GM15510 (cell line): ENCODE measurements around the gene SUPT4H1.

ENCODE experiments used
- POLR2A ChIP-seq: IDR thresholded peaks from 3 replicates; pipeline ENCODE4 v1.6.1; 2011; ENCODE audit warnings: borderline replicate concordance; ENCODE audit not compliant: insufficient read length; ENCODE audit errors: extremely low read depth

SUPT4H1 gene

DNA sequence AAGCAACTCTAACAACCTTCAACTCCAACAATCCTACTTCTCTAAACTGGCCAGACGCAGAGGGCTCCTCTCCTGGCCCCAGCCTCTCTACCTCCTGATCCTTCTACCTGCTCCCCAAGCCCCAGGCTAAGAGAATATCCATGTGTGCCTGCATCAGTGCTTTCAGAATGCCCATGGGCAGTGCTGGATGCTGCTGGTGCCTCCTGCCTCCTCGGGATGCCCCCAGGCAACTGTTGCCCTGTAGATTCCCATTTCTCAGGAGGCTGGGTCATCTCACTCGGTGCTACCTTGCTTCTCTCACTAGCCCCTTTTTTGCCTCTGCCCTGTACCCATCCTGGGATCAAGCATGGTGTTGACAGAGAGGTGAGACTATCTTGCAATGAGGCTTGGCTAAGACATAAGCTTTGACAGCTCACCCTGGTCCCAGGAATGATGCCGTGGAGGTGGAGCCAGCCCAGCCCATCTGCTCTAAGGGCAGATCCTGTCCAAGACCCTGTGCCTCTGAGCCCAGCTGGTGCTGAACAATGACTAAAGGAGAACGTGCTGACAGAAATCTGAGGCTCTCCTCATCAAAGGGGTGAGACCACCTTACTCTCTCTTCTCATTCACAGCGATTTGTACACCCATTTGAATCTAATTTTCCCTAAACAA is 19.4 kb upstream of the SUPT4H1 start:
- TF ChIP-seq POLR2A = no peak

DNA sequence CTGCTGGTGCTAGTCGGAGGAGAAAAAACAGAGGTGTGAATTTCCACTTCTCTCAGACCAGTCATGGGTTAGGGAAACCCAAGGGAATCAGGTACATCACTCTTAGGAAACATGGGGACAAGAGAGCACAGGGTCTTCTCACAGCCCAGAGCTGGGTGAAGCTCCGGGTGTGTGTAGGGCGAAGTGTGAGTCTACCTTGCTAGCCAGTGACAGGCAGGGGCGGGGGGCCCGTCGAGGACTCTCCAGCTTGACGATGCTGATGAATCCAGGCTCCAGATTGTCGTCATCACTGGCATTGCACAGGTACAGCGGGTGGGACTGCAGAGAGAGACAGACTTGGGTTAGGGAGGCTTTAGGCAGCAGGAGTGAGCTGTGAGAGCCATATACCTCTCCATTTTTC is 18.7 kb upstream of the SUPT4H1 start:
- no peak for TF ChIP-seq POLR2A

DNA sequence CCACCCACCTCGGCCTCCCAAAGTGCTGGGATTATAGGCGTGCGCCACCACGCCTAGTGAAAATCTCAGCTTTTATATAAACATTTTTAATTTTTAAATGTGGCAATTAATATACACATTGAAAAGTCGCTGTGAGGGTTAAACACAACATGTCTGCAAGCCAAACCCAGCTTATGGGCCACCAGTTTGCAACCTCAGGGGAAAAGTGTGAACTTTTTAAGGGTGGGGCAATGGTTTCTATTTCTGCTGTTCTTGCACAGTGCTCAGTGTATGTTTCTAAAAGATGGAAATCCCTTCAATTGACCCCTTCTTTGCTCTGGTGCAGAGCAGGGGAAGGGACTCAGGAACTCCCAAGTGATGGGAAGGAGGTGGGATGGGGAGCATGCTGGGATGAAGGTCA is 18.3 kb upstream of the SUPT4H1 start:
- TF ChIP-seq POLR2A = no peak

DNA sequence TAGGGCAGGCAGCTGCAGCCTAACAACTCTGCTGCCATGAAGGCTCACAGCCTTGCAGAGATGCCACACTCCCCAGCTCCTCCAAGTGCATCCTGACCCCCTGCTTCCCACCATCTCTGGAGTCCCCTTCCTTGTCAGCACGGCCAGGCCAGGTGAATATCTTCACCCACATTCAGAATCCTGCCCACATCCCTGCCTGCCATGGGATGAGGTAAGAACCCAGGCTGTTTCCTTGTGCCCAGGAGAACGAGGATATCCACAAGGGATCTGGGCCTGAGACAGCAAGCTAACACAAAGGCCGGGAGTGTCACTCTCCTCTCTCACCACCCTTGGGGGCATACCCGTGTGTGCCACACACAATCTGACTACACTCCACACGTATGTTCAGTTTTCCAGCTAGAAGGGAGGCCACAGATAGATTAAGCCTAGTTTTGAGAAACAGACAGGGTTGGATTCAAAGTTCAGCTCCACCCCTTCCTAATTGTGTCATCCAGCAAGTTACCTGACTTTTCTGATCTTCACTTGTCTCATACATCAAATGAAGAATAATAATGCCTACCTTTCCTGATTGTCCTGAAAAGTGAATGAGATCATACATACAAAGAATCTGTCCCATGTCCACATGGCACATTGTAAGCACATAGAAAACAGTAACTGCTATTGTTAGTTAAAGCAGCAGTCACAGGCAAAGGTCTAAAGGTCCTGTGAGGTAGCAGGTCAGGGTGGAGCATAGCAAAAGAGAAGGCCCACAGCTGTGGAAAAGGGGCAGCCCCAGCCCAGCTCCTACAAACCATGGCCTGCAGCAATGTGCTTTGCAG is 17.4 kb upstream of the SUPT4H1 start:
- TF ChIP-seq POLR2A = no peak

DNA sequence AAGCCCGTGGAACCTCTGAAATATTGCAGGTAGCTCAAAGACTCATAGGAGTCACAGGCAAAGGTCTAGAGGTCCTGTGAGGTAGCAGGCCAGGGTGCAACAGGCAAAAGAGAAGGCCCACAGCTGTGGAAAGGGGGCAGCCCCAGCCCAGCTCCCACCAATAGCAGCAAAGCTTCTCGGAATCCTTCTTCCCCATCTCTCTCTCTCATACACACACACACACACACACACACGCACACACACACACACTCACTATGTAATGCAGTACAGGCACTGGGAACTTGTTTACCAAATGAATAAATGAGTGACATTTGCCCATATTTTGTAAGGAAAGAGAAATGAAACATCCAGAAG is 16.8 kb upstream of the SUPT4H1 start:
- no peak for TF ChIP-seq POLR2A

DNA sequence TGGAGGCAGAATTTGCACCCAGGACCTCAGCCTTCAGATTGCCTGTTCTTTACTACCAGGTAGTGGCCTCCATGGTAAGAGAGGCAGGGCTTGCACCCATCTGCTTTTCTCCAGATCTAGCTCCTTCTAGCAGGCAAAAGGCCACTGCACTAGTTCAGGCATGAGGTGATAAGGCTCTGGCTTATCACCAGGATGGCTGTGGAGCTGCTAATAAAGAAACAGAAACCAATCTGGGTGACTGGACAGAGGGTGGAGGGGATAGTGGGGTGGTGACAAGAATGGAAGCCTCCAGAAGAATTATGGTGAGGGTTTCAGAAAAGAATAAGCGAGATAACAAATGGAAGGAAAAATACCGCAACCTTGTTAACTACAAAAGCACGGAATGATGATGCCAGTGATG is 15.5 kb upstream of the SUPT4H1 start:
- no peak for TF ChIP-seq POLR2A

DNA sequence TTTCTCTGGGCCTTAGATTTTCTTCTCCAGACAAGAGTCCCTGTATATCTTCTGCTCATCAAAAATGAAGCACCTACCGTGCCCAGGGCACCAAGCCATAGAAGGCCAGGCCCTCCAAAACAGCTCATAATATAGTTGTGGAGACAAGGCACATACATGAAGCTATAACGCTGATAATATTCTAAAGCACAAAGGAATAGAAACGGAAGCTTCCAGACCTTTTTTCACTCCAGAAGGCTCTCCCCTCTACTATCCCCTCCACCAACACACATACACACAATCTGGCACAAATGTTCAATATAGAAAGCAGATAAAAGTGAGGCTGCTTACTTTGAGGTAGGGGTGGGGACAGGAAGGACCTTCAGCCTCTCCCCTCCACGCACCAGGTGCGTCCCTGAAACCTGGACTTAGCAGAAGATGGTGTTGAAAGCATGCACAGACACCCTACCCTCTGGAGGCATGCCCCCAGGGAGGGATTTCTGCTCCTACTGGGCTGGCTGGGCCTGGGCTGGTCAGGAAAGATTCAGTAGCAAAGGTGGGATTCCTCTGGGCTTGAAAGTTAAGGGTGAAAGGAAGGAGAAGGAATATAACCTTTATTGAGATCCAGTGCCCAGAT is 14.1 kb upstream of the SUPT4H1 start:
- no peak for TF ChIP-seq POLR2A

DNA sequence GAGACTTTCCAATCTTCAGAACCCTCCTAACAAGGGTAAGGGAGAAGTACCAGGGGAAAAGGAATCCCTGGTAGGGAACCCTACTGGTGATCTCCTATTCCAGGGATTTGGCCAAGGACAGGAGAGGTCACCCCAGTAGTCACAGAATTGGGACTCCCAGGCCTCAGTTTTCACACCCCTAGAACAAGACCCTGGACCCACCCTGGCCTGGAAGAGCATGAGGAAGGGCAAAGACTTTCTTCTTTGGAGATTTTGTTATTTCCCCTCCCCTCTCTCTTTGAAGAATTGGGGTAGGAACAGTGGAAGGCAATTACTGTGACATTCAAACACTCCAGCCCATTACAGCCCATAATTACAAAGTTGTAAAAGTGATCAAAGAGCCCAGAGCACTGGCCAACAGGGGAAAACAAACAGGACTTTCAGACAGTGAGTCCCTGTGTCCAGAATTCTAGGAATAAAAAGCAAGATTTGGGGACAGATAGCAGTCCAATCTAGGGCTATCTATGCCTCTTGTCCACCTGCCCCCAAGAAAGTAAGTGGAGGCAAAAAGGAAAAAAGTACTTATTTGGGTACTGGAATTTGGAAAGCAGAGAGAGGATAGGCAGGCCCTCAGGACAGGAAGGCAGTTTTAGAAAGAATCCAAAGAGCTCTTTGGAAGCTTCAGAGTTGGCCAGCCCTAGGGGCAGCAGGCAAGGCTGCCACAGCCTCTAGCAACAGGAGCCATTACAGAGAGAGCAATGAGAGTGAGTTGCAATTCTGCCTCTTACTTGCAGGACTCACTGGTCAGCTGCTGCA is 13.4 kb upstream of the SUPT4H1 start:
- TF ChIP-seq POLR2A = no peak

DNA sequence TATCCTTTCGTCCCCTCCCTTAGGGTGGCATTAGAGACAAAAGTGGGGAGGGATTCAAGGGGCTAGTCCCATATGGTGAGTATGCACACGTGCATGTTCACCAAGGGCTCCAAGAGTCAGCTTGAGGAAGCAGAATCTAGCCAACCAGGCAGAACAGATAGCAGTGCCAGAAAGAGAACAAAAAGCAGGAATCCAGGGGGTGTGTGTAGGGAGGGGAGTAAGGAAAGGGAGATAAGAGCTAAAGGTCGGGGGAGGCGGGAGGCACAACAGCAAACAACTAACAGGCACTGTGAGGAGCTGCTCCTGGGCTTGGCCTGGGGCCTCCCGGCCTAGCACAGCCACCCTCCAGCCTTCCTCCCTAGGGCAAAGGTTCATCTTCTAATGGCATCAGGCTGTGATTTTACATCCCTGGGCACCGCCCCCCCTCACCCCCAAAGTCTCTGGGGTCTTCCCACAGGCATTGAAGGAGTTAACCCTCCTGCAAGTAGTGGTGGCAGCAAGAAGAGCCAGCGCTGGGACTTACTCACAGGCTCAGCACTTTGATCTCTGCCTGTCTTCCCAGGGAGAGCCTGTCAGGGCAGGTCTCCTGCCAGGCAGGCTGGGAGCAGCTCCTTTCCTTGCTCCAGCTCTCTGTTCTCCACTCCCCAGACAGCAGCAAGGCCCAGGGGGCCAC is 12.4 kb upstream of the SUPT4H1 start:
- no peak for TF ChIP-seq POLR2A

DNA sequence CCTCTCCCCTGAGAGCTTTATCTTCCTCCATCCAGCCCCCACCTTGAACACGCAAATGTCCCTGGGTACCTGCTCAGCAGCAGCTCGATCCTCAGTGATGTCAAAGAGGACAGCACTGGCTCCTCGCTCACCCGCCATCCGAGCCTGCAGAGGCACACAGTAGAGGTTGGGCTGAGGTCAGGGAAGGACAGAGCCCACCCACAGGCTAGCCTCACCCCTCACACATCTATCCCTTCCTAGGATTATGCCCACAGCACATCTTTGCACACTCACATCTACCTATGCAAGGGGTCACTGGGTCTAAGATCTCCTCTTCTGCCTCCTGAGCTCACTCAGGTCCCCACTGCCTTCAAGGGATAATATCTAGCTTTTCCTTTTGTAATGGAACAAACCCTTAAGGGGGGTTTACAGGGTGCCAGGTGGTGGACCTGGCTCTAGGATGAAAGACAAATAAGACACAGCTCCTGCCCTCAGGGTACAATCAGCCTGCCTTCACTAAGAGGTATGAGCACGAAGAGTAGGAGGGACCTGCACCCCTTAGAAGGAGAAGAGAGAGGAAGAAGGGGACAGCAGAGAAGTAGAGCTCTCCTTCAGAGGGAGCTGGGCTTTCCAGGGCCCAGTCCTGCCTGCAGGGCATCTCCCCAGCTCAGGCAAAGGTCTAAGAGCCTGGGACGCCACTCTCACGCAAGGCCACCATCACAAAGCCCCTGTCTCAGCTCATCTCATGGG is 11.6 kb upstream of the SUPT4H1 start:
- no peak for TF ChIP-seq POLR2A

DNA sequence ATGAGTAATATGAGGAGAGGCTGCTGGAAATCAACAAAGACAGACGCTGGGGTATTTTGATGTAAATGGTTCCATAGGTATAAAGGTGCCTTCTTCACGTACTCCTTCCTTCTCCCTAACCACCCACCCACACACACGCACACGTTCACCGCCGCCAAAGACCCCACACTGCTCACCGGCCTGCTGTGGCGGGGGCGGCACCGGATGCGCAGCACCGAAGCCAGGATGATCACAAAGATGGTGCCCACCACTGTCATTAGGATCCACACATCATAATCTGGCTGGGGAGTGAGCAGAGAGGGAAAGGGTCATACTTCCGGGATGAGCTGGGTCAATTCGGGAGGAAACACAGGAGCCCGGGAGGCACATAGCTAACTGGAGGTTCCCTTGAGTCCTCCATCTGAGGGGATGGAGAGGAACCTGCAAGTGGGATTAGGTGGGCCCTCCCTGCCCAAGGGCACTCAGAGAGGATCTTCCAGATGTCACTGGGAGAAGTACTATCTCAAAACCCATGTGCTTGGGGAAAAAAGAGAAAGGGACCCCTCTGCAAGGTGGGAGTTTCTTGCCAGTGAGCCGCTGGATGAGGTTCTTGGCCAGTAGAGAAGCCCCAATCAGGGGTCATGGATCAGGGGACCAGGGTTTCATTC is 10.5 kb upstream of the SUPT4H1 start:
- no peak for TF ChIP-seq POLR2A

DNA sequence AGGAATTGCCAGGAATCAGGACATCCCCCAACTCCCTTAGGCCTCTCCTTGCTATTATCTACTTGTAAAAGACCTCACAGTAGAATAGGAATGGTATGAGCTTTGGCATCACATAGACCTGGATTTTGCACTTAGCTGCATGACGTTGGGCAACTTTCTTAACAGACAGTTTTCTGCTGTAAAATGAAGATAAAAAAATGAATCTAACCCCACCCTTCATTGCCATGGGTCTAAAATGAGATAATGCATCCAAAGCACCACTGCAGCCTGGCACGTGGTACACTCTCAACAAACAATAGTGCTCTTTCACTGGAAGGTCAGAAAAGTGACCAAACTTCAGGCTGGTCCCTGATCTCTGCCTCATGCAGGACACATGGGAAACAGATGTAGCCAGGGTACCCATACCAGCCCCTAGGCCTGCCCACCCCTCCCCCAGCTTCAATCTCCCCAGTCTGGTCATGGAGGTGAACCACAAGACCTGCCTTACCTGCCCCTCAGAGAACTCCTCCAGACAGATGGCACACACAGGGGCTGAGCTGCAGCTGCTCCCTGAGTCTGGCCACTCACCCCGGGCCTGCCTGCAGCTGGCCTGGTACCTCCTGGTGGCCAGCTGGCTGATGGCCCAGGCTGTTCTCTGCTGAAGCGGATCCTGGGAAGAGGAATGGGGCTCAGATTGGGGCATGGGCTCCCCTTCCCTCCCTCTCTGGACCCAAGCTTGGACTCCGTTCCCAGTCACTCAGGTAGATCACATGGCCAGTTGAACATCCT is 8.5 kb upstream of the SUPT4H1 start:
- no peak for TF ChIP-seq POLR2A
